ENCODE measurements around the gene SPOP. TPM values are rescaled to one million over a fixed set of nuclear protein-coding genes. Genes with fewer than 3 reads are reported as not detected.
"Not testable (repeated sequence)": the region's sequence is repeated elsewhere in the genome, so short reads cannot be mapped to it uniquely, and the experiment has no call there.

The SPOP gene
- total and polyA plus RNA-seq, 9 of the 15 experiments (the other 6 are each of a cell fraction or from before 2014, with no cell fraction given), result 34.2 to 65.9 (median 39.7) TPM

DNA sequence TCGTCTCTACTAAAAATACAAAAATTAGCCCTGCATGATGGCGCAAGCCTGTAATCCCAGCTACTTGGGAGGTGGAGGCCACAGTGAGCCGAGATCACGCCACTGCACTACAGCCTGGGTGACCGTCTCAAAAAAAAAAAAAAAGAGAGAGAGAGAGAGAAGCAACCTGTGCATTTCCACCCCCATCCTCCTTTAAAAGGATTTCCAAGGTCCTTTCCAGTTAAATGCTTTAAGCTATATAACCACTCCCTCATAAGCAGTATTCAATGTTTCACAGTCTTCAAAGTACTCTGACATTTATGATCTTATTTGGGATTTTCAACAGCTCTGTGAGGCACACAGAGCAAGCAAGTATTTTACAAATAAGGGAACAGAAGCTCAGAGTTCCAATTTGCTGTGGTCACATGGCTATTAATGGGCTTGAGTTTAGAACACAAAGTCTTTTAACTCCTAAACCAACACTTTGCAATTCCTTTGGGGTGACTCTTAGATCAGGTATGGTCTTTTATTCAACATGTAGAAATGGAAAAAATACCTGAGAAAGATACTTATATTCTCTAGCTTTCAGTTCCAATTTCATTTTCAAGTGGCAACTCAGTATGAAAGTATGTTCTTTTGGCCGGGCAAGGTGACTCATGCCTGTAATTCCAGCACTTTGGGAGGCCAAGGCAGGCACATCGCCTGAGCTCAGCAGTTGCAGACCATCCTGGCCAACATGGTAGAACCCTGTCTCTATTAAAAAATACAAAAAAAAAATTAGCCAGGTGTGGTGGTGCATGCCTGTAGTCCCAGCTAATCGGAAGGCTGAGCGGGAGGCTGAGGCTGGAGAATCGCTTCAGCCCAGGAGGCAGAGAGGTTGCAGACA lies 31.3 kb downstream of the SPOP start:
- Histone ChIP-seq H3K4me2 (ENCODE audit: insufficient read depth, low read length) (no peak overlapping the region), H2AFZ (ENCODE audit: low read depth, low read length) (no peak overlapping the region), H3K27me3 (ENCODE audit: control insufficient read depth in 2 of 2, insufficient read depth in 2 of 2, low read length in 2 of 2) (no peaks in the 10 kb centered on the region), H3K4me1 (replicated peaks in 1 of 2; ENCODE audit: control insufficient read depth in 2 of 2, insufficient read depth in 2 of 2, low read length in 2 of 2) (peaks cover 5 to 6% of the 10 kb centered on the region in 2 experiments; a peak in 3 of 5 replicates), H3K9me1 (ENCODE audit: control insufficient read depth, insufficient read depth, low read length) (no peaks in the 10 kb centered on the region), H3K79me2 (ENCODE audit: control insufficient read depth, insufficient read depth, low read length) (peaks cover 51% of the 10 kb centered on the region), H3K36me3 (ENCODE audit: control insufficient read depth, insufficient read depth, low read length) (no peaks in the 10 kb centered on the region), H3K27ac (ENCODE audit: extremely low read depth, low read depth, low read length) (no peak overlapping the region), H3K9me3 (replicated peaks; ENCODE audit: control insufficient read depth, insufficient read depth, low read depth, low read length) (no peaks in the 10 kb centered on the region), H4K20me1 (replicated peaks; ENCODE audit: control insufficient read depth, insufficient read depth, low read length) (no peaks in the 10 kb centered on the region), H3K4me3 (no peak overlapping the region), H3K9ac (ENCODE audit: insufficient read depth in 1 of 2, low read depth in 2 of 2, low read length in 2 of 2) (no peak overlapping the region)
- in situ Hi-C loops (cut with MboI), result no loop called here
- ATAC-seq, result peak; percentile 62
- TF ChIP-seq CEBPG (CRISPR knock-in tag; IDR thresholded peaks at IDR 0.05) (no peak), CEBPG (tag; conservative IDR thresholded peaks at IDR 0.05 in 1 of 2, IDR thresholded peaks at IDR 0.05 in 1 of 2) (0 out of 4 replicates have a peak, but pooled peaks of 1 of the 2 experiments have one; percentile 17), BRD4 (IDR thresholded peaks at IDR 0.05) (no peak), ZNF384 (IDR thresholded peaks at IDR 0.05; ENCODE audit: low read depth, low read length) (peak; percentile 61), PTTG1 (tag; IDR thresholded peaks at IDR 0.05; ENCODE audit: low read depth) (no peak), ELF2 (CRISPR knock-in tag; IDR thresholded peaks at IDR 0.05) (no peak), HDGF (IDR thresholded peaks at IDR 0.05) (no peak), FOSL1 (tag; conservative IDR thresholded peaks at IDR 0.05) (peak; percentile 37; the same call in 1 of the 2 replicates), TRIM24 (IDR thresholded peaks at IDR 0.05) (no peak)
- TF ChIP-seq, protein P1, sequence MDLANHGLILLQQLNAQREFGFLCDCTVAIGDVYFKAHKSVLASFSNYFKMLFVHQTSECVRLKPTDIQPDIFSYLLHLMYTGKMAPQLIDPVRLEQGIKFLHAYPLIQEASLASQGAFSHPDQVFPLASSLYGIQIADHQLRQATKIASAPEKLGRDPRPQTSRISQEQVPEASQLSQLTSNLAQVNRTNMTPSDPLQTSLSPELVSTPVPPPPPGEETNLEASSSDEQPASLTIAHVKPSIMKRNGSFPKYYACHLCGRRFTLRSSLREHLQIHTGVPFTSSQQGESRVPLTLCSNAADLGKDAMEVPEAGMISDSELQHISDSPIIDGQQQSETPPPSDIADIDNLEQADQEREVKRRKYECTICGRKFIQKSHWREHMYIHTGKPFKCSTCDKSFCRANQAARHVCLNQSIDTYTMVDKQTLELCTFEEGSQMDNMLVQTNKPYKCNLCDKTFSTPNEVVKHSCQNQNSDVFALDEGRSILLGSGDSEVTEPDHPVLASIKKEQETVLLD (IDR thresholded peaks at IDR 0.05), result no peak
- TF ChIP-seq, protein P2, sequence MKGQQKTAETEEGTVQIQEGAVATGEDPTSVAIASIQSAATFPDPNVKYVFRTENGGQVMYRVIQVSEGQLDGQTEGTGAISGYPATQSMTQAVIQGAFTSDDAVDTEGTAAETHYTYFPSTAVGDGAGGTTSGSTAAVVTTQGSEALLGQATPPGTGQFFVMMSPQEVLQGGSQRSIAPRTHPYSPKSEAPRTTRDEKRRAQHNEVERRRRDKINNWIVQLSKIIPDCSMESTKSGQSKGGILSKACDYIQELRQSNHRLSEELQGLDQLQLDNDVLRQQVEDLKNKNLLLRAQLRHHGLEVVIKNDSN (CRISPR knock-in tag; IDR thresholded peaks at IDR 0.05), result no peak
- TF ChIP-seq, protein P3, sequence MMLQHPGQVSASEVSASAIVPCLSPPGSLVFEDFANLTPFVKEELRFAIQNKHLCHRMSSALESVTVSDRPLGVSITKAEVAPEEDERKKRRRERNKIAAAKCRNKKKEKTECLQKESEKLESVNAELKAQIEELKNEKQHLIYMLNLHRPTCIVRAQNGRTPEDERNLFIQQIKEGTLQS (IDR thresholded peaks at IDR 0.05), result peak; percentile 48
- TF ChIP-seq, protein P3 (CRISPR knock-in tag; conservative IDR thresholded peaks at IDR 0.05), result no peak
- POLR2A ChIA-PET, result interaction anchor here (0.6 to 1.2 kb wide), 4 partner anchors 18 to 58 kb away, joined by 3 to 5 read pairs (median 4); no protein-coding TSS in a partner anchor
- no peak for FAIRE-seq
- BruUV-seq (replicated peaks), result no TSS peak
- CTCF ChIA-PET (ENCODE audit: low intra/inter-chr PET ratio), result no interaction called here
- DNase-seq (ENCODE audit: extremely low read depth in 1 of 4, low spot score in 3 of 4), result no peak
- 66% methylated on average over 9 of the region's 10 CpGs for WGBS (ENCODE audit: insufficient coverage, low coverage, missing lambda C conversion rate)
- intact Hi-C loops (cut with micrococcal nuclease), result no loop called here

DNA sequence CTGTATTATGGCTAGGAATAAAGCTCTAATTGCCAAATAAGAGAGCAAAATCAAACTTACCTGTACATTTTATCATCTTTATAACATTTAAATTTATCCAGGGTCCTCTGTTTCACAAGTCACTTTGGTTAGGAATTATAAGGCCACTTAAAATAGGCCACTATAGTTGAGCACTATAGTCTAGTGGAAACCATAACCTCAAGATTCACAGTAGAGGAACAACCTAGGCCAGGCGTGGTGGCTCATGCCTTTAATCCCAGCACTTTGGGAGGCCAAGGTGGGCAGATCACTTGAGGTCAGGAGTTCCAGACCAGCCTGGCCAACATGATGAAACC lies 31.9 kb downstream of the SPOP start:
- WGBS (ENCODE audit: insufficient coverage, low coverage, missing lambda C conversion rate), result 63% methylated on average over 1 of the region's 1 CpG
- BruUV-seq (replicated peaks); intact Hi-C loops (cut with micrococcal nuclease); H3K27ac ChIP-seq (ENCODE audit: extremely low read depth, low read depth, low read length); H3K9me3 ChIP-seq (replicated peaks; ENCODE audit: control insufficient read depth, insufficient read depth, low read depth, low read length); in situ Hi-C loops (cut with MboI); H4K20me1 ChIP-seq (replicated peaks; ENCODE audit: control insufficient read depth, insufficient read depth, low read length); CTCF ChIA-PET (ENCODE audit: low intra/inter-chr PET ratio); H3K4me3 ChIP-seq; H3K4me2 ChIP-seq (ENCODE audit: insufficient read depth, low read length); H3K36me3 ChIP-seq (ENCODE audit: control insufficient read depth, insufficient read depth, low read length); H3K27me3 ChIP-seq (ENCODE audit: control insufficient read depth in 2 of 2, insufficient read depth in 2 of 2, low read length in 2 of 2); H3K9me1 ChIP-seq (ENCODE audit: control insufficient read depth, insufficient read depth, low read length); DNase-seq (ENCODE audit: extremely low read depth in 1 of 4, low spot score in 3 of 4); H3K9ac ChIP-seq (ENCODE audit: insufficient read depth in 1 of 2, low read depth in 2 of 2, low read length in 2 of 2); H3K4me1 ChIP-seq (replicated peaks in 1 of 2; ENCODE audit: control insufficient read depth in 2 of 2, insufficient read depth in 2 of 2, low read length in 2 of 2); H2AFZ ChIP-seq (ENCODE audit: low read depth, low read length); FAIRE-seq: not testable (repeated sequence)
- peak; percentile 65 for ATAC-seq
- H3K79me2 ChIP-seq (ENCODE audit: control insufficient read depth, insufficient read depth, low read length), result peaks cover 46% of the 10 kb centered on the region
- POLR2A ChIA-PET, result interaction anchor here (1.1 to 1.2 kb wide), 2 partner anchors 28 to 30 kb away, joined by 4 to 5 read pairs; no protein-coding TSS in a partner anchor
